ENCODE results near the gene PRSS8. TPM values are rescaled to one million over a fixed set of nuclear protein-coding genes. Genes with fewer than 3 reads are reported as not detected.
A peak's percentile ranks its signal among the peaks of the same experiment; 100 is the strongest.

Gene PRSS8
- polyA plus RNA-seq, 1 donor from 2014 or later, result not detected

GRCh38 chr16:31107465-31107867, 28.1 kb downstream of the PRSS8 start:
- Histone ChIP-seq H3K9ac (ENCODE audit: low read length) (no peak overlapping the region), H4K20me1 (ENCODE audit: insufficient read depth) (no peaks in the 10 kb centered on the region), H3K79me2 (replicated peaks; ENCODE audit: insufficient read depth, low read length) (no peaks in the 10 kb centered on the region), H3K27ac (ENCODE audit: low read length) (no peak overlapping the region), H3K4me2 (ENCODE audit: low read length) (no peak overlapping the region), H3K27me3 (ENCODE audit: insufficient read depth, low read depth, low read length) (no peaks in the 10 kb centered on the region), H3K9me2 (ENCODE audit: insufficient read depth, low read length) (no peaks in the 10 kb centered on the region), H2AFZ (ENCODE audit: low read depth, low read length) (peak overlapping the region; percentile 83), H3K9me3 (ENCODE audit: low read length) (no peaks in the 10 kb centered on the region), H3F3A (ENCODE audit: insufficient read depth, low read length, poor library complexity, severe bottlenecking) (no peaks in the 10 kb centered on the region), H3K4me3 (ENCODE audit: low read length) (peak overlapping the region; percentile 99), H3K36me3 (ENCODE audit: insufficient read depth, low read length) (no peaks in the 10 kb centered on the region)
- TF ChIP-seq EP300 (conservative IDR thresholded peaks at IDR 0.05; ENCODE audit: poor library complexity, severe bottlenecking), result no peak
- no peak for TF ChIP-seq SMC3 (conservative IDR thresholded peaks at IDR 0.05; ENCODE audit: poor library complexity)
- TF ChIP-seq TAF1 (IDR thresholded peaks at IDR 0.05; ENCODE audit: low read depth), result no peak
- no peak for TF ChIP-seq MXI1 (conservative IDR thresholded peaks at IDR 0.05; ENCODE audit: poor library complexity, severe bottlenecking)
- no peak for TF ChIP-seq REST (IDR thresholded peaks at IDR 0.05; ENCODE audit: borderline replicate concordance)
- no peak for TF ChIP-seq RAD21 (conservative IDR thresholded peaks at IDR 0.05)
- no peak for TF ChIP-seq EZH2 (IDR thresholded peaks at IDR 0.05; ENCODE audit: borderline replicate concordance, insufficient read depth, low read length, poor library complexity, severe bottlenecking)
- TF ChIP-seq CTCF (IDR thresholded peaks at IDR 0.05; ENCODE audit: poor library complexity, severe bottlenecking), result no peak
- no peak for TF ChIP-seq POLR2AphosphoS5 (IDR thresholded peaks at IDR 0.05)

- Histone ChIP-seq H3F3A (ENCODE audit: insufficient read depth, low read length, poor library complexity, severe bottlenecking) (no peaks in the 10 kb centered on the region), H4K20me1 (ENCODE audit: insufficient read depth) (no peaks in the 10 kb centered on the region), H3K27ac (ENCODE audit: low read length) (no peak overlapping the region), H3K36me3 (ENCODE audit: insufficient read depth, low read length) (no peaks in the 10 kb centered on the region), H3K9me2 (ENCODE audit: insufficient read depth, low read length) (no peaks in the 10 kb centered on the region), H3K27me3 (ENCODE audit: insufficient read depth, low read depth, low read length) (no peaks in the 10 kb centered on the region), H2AFZ (ENCODE audit: low read depth, low read length) (no peak overlapping the region), H3K4me3 (ENCODE audit: low read length) (no peak overlapping the region), H3K4me2 (ENCODE audit: low read length) (no peak overlapping the region), H3K9me3 (ENCODE audit: low read length) (no peaks in the 10 kb centered on the region), H3K79me2 (replicated peaks; ENCODE audit: insufficient read depth, low read length) (no peaks in the 10 kb centered on the region), H3K9ac (ENCODE audit: low read length) (no peak overlapping the region)
- TF ChIP-seq EZH2 (IDR thresholded peaks at IDR 0.05; ENCODE audit: borderline replicate concordance, insufficient read depth, low read length, poor library complexity, severe bottlenecking) (no peak), MXI1 (conservative IDR thresholded peaks at IDR 0.05; ENCODE audit: poor library complexity, severe bottlenecking) (no peak), TAF1 (IDR thresholded peaks at IDR 0.05; ENCODE audit: low read depth) (no peak), POLR2AphosphoS5 (IDR thresholded peaks at IDR 0.05) (no peak), REST (IDR thresholded peaks at IDR 0.05; ENCODE audit: borderline replicate concordance) (no peak), EP300 (conservative IDR thresholded peaks at IDR 0.05; ENCODE audit: poor library complexity, severe bottlenecking) (no peak), CTCF (IDR thresholded peaks at IDR 0.05; ENCODE audit: poor library complexity, severe bottlenecking) (no peak), SMC3 (conservative IDR thresholded peaks at IDR 0.05; ENCODE audit: poor library complexity) (no peak), RAD21 (conservative IDR thresholded peaks at IDR 0.05) (no peak)
These were observed 28.7 kb downstream of the PRSS8 start for GRCh38 chr16:31106509-31107464.

All from neural cell (in vitro differentiated cells).